ENCODE measurements around the gene BSN.

Gene BSN

GRCh38 chr3:49611291-49611690 lies 57.0 kb downstream of the BSN start:
- no peak for FAIRE-seq

GRCh38 chr3:49611719-49612118 lies 57.4 kb downstream of the BSN start:
- DNase-seq (ENCODE audit: insufficient read length, low spot score) (no peak), FAIRE-seq (no peak)
- TF ChIP-seq CTCF (IDR thresholded peaks at IDR 0.05; ENCODE audit: insufficient read depth, missing control alignments), result no peak

More at GRCh38 chr3:49611291-49611690, 57.0 kb downstream of the BSN start:
- no peak for DNase-seq (ENCODE audit: insufficient read length, low spot score)
- TF ChIP-seq CTCF (IDR thresholded peaks at IDR 0.05; ENCODE audit: insufficient read depth, missing control alignments), result no peak

GRCh38 chr3:49614936-49615335 lies 60.7 kb downstream of the BSN start:
- FAIRE-seq (no peak), DNase-seq (ENCODE audit: insufficient read length, low spot score) (no peak)
- no peak for TF ChIP-seq CTCF (IDR thresholded peaks at IDR 0.05; ENCODE audit: insufficient read depth, missing control alignments)

GRCh38 chr3:49616061-49616460 lies 61.8 kb downstream of the BSN start:
- FAIRE-seq (no peak), DNase-seq (ENCODE audit: insufficient read length, low spot score) (no peak)
- TF ChIP-seq CTCF (IDR thresholded peaks at IDR 0.05; ENCODE audit: insufficient read depth, missing control alignments), result no peak

- FAIRE-seq (no peak), DNase-seq (ENCODE audit: insufficient read length, low spot score) (no peak)
- no peak for TF ChIP-seq CTCF (IDR thresholded peaks at IDR 0.05; ENCODE audit: insufficient read depth, missing control alignments)
Measured at GRCh38 chr3:49616491-49616941, 62.2 kb downstream of the BSN start.

GRCh38 chr3:49617390-49618013 lies 63.2 kb downstream of the BSN start:
- FAIRE-seq, result no peak

More at GRCh38 chr3:49617390-49618013, 63.2 kb downstream of the BSN start:
- no peak for TF ChIP-seq CTCF (IDR thresholded peaks at IDR 0.05; ENCODE audit: insufficient read depth, missing control alignments)
- DNase-seq (ENCODE audit: insufficient read length, low spot score), result no peak

All from D721Med (cell line).